Loucy (cell line): Measurements from ENCODE around the gene SLC43A2.

Experiments
- CTCF ChIP-seq: fragments of 200-600 bp; sonication (generic); conservative IDR thresholded peaks from 2 replicates; pipeline ENCODE4 v1.5.1; 2014; ENCODE audit warnings: mild to moderate bottlenecking, antibody characterized with exemption, low read length
- EZH2phosphoT487 ChIP-seq: fragments of 200-600 bp; IDR thresholded peaks from 2 replicates; pipeline ENCODE4 v1.6.1; 2018; ENCODE audit warnings: antibody characterized with exemption, mild to moderate bottlenecking, moderate library complexity, borderline replicate concordance

DNA sequence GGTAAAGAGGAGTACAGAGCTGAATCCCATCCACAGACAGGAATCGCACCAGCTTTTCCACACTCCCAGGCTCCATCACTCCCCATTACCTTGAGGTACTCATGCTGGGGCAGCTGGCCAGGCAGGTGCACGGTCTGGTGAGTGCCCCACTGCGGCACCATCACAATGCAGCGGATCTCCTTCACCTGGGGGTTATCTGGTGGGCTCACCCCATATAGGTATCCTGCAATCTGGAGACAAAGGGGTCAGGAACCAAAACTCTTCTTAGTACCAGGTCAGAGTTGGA, 22.9 kb upstream of the SLC43A2 start:
- TF ChIP-seq CTCF (no peak), EZH2phosphoT487 (no peak)
